HL-60 (cell line): ENCODE data around the gene JUNB.
A peak's percentile ranks its signal among the peaks of the same experiment; 100 is the strongest.

ENCODE experiments used
- DNase-seq, 2 experiments: peaks; one replicate each; pipeline ENCODE4 v3.0.0-alpha.2; 2010 to 2020; ENCODE audit warnings: low read depth in 1 of 2, low spot score in 1 of 2
- H3K27ac ChIP-seq: fragments of 250-450 bp; sonication (Bioruptor Pico); replicated peaks from 2 replicates; pipeline ENCODE4 v1.5.1; 2020; ENCODE audit warnings: mild to moderate bottlenecking, moderate library complexity
- H3K27me3 ChIP-seq: fragments of 250-450 bp; sonication (Bioruptor Pico); 2 replicates; pipeline ENCODE4 v1.5.1; 2021; ENCODE audit warnings: mild to moderate bottlenecking, moderate library complexity; ENCODE audit not compliant: insufficient read depth, poor library complexity, severe bottlenecking
- H3K4me3 ChIP-seq: replicated peaks from 2 replicates; pipeline ENCODE4 v1.5.1; 2011; ENCODE audit warnings: mild to moderate bottlenecking, control low read depth, low read length; ENCODE audit not compliant: insufficient read depth
- CTCF ChIP-seq: IDR thresholded peaks from one replicate; pipeline ENCODE4 v1.5.1; 2011; ENCODE audit warnings: low read length, control low read depth, inconsistent platforms; ENCODE audit not compliant: insufficient read depth
- GABPA ChIP-seq: IDR thresholded peaks from 2 replicates; pipeline ENCODE4 v1.6.1; 2012; ENCODE audit warnings: low read depth
- POLR2AphosphoS5 ChIP-seq: IDR thresholded peaks from 2 replicates; pipeline ENCODE4 v1.6.1; 2012; ENCODE audit warnings: low read depth
- SPI1 ChIP-seq: IDR thresholded peaks from 2 replicates; pipeline ENCODE4 v1.6.1; 2012; ENCODE audit warnings: low read depth, mild to moderate bottlenecking, borderline replicate concordance
- TF ChIP-seq, protein P1 (sequence below): IDR thresholded peaks from 2 replicates; pipeline ENCODE4 v1.6.1; 2012; ENCODE audit warnings: low read depth; ENCODE audit not compliant: insufficient replicate concordance

JUNB gene

GRCh38 chr19:12836529-12836863 is 45.2 kb downstream of the JUNB start:
- Histone ChIP-seq H3K4me3 (no peak overlapping the region), H3K27ac (no peak overlapping the region), H3K27me3 (peaks cover 82% of the 10 kb centered on the region)
- no peak for DNase-seq
- no peak for TF ChIP-seq SPI1
- no peak for TF ChIP-seq GABPA
- TF ChIP-seq CTCF: no peak
- TF ChIP-seq POLR2AphosphoS5: no peak
- TF ChIP-seq, protein P1, sequence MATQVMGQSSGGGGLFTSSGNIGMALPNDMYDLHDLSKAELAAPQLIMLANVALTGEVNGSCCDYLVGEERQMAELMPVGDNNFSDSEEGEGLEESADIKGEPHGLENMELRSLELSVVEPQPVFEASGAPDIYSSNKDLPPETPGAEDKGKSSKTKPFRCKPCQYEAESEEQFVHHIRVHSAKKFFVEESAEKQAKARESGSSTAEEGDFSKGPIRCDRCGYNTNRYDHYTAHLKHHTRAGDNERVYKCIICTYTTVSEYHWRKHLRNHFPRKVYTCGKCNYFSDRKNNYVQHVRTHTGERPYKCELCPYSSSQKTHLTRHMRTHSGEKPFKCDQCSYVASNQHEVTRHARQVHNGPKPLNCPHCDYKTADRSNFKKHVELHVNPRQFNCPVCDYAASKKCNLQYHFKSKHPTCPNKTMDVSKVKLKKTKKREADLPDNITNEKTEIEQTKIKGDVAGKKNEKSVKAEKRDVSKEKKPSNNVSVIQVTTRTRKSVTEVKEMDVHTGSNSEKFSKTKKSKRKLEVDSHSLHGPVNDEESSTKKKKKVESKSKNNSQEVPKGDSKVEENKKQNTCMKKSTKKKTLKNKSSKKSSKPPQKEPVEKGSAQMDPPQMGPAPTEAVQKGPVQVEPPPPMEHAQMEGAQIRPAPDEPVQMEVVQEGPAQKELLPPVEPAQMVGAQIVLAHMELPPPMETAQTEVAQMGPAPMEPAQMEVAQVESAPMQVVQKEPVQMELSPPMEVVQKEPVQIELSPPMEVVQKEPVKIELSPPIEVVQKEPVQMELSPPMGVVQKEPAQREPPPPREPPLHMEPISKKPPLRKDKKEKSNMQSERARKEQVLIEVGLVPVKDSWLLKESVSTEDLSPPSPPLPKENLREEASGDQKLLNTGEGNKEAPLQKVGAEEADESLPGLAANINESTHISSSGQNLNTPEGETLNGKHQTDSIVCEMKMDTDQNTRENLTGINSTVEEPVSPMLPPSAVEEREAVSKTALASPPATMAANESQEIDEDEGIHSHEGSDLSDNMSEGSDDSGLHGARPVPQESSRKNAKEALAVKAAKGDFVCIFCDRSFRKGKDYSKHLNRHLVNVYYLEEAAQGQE: no peak

GRCh38 chr19:12837225-12837624 is 45.9 kb downstream of the JUNB start:
- Histone ChIP-seq H3K27me3 (peaks cover 86% of the 10 kb centered on the region), H3K4me3 (no peak overlapping the region), H3K27ac (no peak overlapping the region)
- TF ChIP-seq GABPA: no peak
- TF ChIP-seq, protein P1: no peak
- TF ChIP-seq CTCF: no peak
- TF ChIP-seq POLR2AphosphoS5: no peak
- no peak for TF ChIP-seq SPI1
- DNase-seq: no peak

DNA sequence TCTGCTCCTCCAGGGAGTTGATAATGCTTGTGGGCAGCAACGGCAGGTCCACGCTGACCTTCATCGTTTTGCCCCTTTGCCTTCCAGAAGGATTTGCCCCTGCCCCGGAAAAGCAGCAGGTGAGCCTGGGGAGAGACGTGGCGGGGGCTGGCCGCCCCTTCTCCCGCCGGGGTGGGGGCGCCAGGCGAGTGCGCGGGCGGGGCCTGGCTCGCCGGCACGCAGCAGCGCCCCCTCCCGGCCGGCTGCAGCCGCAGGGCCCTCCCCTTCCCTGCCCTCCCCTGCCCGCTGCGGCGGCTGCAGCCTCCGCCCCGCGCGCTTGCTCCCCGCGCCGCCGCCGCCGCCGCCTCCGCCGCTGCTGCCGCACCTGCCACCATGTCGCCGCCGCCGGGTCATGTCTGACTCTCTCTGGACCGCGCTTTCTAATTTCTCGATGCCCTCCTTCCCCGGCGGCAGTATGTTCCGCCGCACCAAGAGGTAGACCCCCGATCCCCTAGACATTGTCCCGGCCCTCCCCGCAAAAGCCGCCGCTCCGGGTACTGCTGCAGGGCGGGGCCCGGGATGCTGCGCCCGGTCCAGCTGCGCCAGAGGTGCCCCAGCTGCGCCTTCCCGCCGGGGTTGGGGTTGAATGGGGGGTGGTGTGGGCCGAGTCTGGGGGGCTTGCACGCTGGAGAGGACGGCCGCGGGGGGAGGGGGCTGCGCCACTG is 47.0 kb downstream of the JUNB start, which contains the start of gene MAST1:
Gene MAST1, plus strand, starts transcription at position 334 of the 704 bp plus-strand sequence. Its CDS starts 58 bp downstream, at position 392.
- Histone ChIP-seq H3K27ac (no peak within 1 kb of the TSS), H3K27me3 (peaks cover 80% of the 10 kb centered on the region)
- peak; percentile 25 to 31 for DNase-seq

More for the DNA sequence above, 47.0 kb downstream of the JUNB start, which contains the start of gene MAST1:
- peak within 1 kb of the TSS; percentile 39 for H3K4me3 ChIP-seq
- TF ChIP-seq CTCF (peak; percentile 3), SPI1 (no peak)
